GM19468 (cell line): Measurements from ENCODE around the gene SLC4A2.

Experiments
- ATAC-seq: cut with Tn5 transposase; IDR thresholded peaks from one replicate; pipeline ENCODE4 v1.9.1; 2021; ENCODE audit warnings: mild to moderate bottlenecking, moderate library complexity, moderate number of reproducible peaks; ENCODE audit not compliant: unreplicated experiment; ENCODE audit errors: extremely low read depth

The SLC4A2 gene

DNA sequence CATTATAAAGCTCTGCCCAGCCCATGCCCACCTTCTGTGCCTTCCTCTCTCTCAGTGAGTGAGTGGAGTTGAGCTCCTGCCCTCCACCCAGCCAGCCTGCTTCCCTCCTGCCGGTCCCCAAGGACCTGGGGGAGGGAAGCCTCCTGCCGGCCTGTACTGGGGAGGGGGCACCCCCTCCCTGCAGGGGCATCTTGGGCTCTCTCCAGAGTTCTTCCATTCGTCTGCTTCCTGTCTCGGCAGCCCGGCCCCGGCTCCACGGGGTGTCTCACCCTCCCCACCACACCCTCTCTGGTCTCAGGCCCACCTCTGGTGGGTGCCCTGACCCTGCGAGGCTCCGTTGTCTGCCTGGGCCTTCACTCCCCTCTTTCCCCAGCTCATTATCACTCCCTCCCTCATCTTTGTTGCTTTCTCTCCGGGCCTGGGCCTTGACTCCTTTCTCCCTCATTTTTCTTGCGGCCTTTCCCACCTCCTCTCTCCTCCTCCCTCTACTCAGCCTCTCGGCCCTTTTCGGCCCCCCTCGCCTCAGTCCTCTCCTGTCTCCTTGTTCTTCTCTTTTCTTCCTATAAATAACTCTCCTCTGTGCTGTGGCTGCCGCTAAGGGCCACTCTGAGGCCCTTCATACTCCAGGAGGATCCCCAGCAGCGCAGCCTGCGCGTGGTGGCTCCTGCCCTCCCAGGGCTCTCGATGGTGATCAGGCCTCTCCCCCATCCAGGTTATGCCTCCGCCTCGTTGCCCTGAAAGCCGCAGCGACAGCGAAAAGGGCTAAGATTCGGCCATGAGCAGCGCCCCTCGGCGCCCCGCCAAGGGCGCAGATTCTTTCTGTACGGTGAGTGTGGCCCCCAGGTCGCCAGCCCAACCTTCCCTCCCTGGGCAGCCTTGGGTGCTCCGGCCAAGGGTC is 2.1 kb downstream of the SLC4A2 start:
- ATAC-seq = no peak

GRCh38 chr7:151062111-151062398 is 2.7 kb downstream of the SLC4A2 start:
- no peak for ATAC-seq

- ATAC-seq = no peak
These were observed 3.2 kb downstream of the SLC4A2 start for GRCh38 chr7:151062399-151063211.

GRCh38 chr7:151063212-151063561 is 3.8 kb downstream of the SLC4A2 start:
- ATAC-seq = no peak

DNA sequence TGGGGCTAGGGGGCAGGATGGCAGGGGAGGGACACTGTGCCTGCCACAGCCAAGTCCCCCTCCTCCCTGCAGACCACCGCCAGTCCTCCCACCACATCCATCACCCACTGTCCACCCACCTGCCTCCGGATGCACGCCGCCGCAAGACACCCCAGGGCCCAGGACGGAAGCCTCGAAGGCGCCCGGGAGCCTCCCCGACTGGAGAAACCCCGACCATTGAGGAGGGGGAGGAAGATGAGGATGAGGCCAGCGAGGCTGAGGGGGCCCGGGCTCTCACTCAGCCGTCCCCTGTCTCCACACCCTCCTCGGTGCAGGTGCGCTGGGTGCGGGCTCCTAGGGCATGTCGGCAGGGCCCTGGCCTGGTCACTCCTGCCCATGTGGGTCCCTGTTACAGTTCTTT is 5.1 kb downstream of the SLC4A2 start:
- ATAC-seq = no peak

- ATAC-seq = no peak
These were observed 5.6 kb downstream of the SLC4A2 start for GRCh38 chr7:151064993-151065392.

DNA sequence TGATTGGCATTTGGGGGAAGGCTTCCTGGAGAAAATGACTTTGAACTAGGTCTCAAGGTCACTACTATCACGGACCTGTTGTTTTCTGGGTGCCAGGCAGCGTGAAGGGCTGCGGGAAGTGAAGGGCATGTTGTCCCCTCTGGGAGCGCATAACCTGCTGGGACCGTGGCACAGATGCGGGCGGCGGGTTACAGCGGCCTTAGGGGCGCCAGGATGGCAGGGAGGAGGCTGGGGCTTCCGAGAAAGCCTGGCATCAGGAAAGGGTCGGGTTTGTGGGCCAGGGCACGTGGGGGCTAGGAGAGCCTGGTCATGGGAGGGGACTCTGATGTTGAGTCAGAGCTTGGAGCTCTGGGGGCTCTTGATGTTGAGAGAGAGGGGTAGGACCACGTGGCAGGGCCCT is 6.1 kb downstream of the SLC4A2 start:
- no peak for ATAC-seq

DNA sequence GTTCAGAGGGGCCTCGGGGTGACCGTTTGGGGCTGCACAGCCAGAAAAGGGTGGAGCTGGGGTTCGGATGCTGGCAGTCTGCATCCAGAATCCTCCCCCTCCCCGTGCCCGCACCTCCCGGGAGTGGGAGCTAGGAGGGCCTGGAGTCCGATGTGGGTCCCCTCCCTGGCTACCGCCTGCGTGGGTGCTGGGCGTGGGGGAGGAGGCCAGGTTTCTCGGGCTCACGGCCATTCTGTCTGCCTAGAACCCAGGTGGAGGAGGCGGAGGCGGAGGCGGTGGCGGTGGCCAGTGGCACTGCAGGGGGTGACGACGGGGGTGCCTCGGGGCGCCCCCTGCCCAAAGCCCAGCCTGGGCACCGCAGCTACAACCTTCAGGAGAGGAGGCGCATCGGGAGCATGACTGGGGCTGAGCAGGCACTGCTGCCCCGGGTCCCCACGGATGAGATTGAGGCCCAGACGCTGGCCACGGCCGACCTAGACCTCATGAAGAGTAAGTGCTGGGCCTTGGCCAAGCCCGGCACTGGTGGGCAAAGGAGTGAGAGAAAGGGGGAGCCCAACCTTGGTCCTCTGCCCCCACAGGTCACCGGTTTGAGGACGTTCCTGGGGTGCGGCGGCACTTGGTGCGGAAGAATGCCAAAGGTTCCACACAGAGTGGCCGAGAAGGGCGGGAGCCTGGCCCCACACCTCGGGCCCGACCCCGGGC is 7.0 kb downstream of the SLC4A2 start:
- no peak for ATAC-seq

DNA sequence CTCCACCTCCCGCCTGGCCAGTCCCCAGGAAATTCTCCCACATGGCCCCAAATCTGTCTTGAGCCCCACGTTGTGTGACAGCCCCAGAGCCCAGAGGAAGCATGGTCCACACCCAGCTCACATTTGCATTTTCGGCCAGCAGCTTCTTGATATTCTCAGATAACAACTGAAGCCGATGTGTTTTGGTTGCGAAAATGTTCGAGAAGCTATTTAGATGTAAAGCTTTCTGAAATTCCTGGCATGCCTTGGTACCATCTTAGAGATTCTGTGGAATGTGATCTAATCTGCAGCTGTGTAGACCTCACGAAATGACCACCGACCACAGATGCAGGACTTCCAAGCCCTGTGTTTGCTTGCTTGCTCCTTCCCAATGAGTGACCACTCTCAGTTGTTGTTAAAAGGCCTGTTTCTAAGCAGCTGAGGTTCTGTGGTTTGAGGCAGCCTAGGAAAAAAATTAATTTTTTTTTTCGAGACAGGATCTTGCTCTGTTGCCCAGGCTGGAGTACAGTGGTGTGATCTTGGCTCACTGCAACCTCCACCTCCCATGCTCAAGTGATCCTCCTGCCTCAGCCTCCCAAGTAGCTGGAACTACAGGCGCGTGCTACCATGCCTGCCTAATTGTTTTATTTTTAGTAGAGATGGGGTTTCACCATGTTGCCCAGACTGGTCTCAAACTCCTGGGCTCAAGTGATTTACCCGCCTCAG is 8.8 kb downstream of the SLC4A2 start:
- ATAC-seq = no peak

DNA sequence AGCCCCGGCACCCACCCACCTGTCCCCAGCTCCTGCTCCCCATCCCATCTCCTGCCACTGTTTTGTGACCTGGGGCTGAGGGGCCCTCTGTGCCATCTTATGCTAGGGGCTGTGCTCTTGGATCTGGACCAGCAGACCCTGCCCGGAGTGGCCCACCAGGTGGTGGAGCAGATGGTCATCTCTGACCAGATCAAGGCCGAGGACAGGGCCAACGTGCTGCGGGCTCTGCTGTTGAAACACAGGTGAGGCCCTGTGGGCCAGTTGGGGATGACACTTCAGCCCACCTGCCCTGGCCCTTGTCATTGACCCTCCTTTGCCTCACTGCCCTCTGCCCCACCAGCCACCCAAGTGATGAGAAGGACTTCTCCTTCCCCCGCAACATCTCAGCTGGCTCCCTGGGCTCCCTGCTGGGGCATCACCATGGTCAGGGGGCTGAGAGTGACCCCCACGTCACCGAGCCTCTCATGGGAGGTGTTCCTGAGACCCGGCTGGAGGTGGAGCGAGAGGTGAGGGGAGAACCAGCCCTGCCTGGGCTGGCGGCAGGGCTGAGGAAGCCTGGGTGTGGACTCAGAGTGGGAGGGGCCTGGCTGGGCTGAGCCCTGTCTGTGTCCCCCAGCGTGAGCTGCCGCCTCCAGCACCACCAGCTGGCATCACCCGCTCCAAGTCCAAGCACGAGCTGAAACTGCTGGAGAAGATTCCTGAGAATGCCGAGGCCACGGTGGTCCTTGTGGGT is 10.6 kb downstream of the SLC4A2 start:
- no peak for ATAC-seq

- no peak for ATAC-seq
These were observed 11.2 kb downstream of the SLC4A2 start for GRCh38 chr7:151070574-151070960.

DNA sequence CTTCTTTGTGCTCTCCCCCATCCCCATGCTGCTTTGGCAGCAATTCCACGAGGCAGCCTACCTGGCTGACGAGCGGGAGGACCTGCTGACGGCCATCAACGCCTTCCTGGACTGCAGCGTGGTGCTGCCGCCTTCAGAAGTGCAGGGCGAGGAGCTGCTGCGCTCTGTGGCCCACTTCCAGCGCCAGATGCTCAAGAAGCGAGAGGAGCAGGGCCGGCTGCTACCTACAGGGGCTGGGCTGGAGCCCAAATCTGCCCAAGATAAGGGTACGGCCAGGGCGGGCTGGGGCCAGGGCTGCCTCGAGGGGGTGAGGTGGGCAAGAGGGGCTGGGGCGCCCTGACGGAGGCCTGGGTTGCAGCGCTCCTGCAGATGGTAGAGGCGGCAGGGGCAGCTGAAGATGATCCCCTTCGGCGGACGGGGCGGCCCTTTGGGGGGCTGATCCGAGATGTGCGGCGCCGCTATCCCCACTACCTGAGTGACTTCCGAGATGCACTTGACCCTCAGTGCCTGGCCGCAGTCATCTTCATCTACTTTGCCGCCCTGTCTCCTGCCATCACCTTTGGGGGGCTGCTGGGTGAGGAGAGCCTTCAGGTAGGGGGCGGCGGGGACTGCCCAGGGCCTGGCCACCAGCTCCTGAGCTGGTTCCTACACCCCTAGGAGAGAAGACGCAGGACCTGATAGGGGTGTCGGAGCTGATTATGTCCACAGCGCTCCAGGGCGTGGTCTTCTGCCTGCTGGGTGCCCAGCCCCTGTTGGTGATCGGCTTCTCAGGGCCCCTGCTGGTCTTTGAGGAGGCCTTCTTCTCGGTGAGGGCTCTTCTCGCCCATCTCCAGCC is 11.9 kb downstream of the SLC4A2 start:
- no peak for ATAC-seq

GRCh38 chr7:151073990-151074389 is 14.6 kb downstream of the SLC4A2 start:
- no peak for ATAC-seq

DNA sequence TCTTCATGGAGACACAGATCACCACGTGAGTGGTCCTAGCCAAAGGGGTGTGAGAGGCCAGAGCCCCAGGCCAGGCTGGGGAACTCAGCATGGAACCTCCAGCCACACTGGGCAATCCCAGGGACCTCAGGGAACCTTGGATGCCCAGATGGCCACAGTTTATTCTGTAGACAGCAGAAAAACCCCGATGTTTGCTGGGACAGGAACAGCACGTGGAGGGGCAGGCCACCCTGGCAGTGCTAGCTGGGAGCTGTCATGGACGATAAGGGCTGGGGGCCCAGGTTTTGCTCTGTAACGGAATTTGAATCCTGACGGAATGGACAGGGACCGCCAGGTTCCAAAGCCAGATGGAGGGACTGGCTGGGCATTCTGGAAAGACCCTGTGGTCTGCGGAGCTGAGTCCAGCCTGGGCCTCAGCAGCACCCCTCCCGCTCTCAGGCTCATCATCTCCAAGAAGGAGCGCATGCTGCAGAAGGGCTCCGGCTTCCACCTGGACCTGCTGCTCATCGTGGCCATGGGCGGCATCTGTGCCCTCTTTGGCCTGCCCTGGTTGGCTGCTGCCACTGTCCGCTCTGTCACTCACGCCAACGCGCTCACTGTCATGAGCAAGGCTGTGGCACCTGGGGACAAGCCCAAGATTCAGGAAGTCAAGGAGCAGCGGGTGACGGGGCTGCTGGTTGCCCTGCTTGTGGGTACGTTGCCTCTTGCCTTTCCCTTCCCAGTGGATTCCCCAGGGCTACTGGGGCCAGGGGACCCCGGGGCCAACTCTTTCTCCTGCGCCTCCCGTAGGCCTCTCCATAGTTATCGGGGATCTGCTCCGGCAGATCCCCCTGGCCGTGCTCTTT is 15.7 kb downstream of the SLC4A2 start:
- ATAC-seq = no peak

DNA sequence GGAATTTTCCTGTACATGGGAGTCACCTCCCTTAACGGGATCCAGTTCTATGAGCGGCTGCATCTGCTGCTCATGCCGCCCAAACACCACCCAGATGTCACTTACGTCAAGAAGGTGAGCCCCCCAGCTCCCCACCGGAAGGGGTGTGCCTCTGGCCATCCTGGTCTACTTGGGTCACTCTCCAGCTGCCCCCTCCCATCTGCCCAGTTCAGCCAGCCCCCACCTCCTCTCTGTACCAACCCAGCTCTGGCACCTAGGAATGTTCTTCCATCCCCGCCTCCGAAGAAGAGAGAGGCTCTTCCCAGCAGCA is 16.2 kb downstream of the SLC4A2 start:
- no peak for ATAC-seq

DNA sequence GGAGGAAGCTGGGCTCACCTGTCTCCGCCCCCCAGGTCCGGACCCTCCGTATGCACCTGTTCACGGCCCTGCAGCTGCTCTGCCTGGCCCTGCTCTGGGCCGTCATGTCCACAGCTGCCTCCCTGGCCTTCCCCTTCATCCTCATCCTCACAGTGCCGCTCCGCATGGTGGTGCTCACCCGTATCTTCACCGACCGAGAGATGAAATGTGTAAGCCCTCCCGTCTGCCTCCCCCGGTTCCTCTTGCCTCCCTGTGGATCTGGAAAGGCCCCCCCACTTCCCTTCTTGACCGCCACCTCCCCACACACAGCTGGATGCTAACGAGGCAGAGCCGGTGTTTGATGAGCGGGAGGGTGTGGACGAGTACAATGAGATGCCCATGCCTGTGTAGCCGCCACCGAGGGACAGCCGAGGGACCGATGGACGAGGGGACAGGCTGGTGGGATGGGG is 16.6 kb downstream of the SLC4A2 start:
- ATAC-seq = no peak

GRCh38 chr7:151076863-151077704 is 17.7 kb downstream of the SLC4A2 start:
- no peak for ATAC-seq
